ENCODE measurements around the gene MMP25.
"Not testable (repeated sequence)": the region's sequence is repeated elsewhere in the genome, so short reads cannot be mapped to it uniquely, and the experiment has no call there.

Gene MMP25

GRCh38 chr16:3055734-3056115 is 9.4 kb downstream of the MMP25 start:
- not testable (repeated sequence) for DNase-seq (ENCODE audit: low spot score)

GRCh38 chr16:3056336-3057180 is 10.2 kb downstream of the MMP25 start:
- no peak for DNase-seq (ENCODE audit: low spot score)

GRCh38 chr16:3057181-3058138 is 11.1 kb downstream of the MMP25 start:
- no peak for DNase-seq (ENCODE audit: low spot score)

GRCh38 chr16:3058139-3059030 is 12.0 kb downstream of the MMP25 start:
- DNase-seq (ENCODE audit: low spot score): no peak

- DNase-seq (ENCODE audit: low spot score): peak; percentile 77
Measured at GRCh38 chr16:3059041-3059722, 12.8 kb downstream of the MMP25 start.

GRCh38 chr16:3059723-3060242 is 13.4 kb downstream of the MMP25 start:
- no peak for DNase-seq (ENCODE audit: low spot score)

- no peak for DNase-seq (ENCODE audit: low spot score)
Measured at GRCh38 chr16:3060339-3061127, 14.2 kb downstream of the MMP25 start.

GRCh38 chr16:3062553-3062952 is 16.2 kb downstream of the MMP25 start:
- DNase-seq (ENCODE audit: low spot score): no peak

- no peak for DNase-seq (ENCODE audit: low spot score)
Measured at GRCh38 chr16:3063625-3064386, 17.4 kb downstream of the MMP25 start.

GRCh38 chr16:3065069-3065741 is 18.8 kb downstream of the MMP25 start, which contains the start of gene IL32:
IL32 (plus strand) TSS chr16:3065640; CDS start chr16:3065812, 172 bp downstream.
- DNase-seq (ENCODE audit: low spot score): no peak

GRCh38 chr16:3065742-3066439 is 19.5 kb downstream of the MMP25 start:
- no peak for DNase-seq (ENCODE audit: low spot score)

- DNase-seq (ENCODE audit: low spot score): no peak
Measured at GRCh38 chr16:3066440-3066748, 20.0 kb downstream of the MMP25 start.

GRCh38 chr16:3068487-3068886 is 22.1 kb downstream of the MMP25 start:
- DNase-seq (ENCODE audit: low spot score): no peak

GRCh38 chr16:3069146-3069545 is 22.8 kb downstream of the MMP25 start:
- DNase-seq (ENCODE audit: low spot score): not testable (repeated sequence)

GRCh38 chr16:3070608-3071111 is 24.3 kb downstream of the MMP25 start:
- no peak for DNase-seq (ENCODE audit: low spot score)

GRCh38 chr16:3071655-3072054 is 25.3 kb downstream of the MMP25 start:
- no peak for DNase-seq (ENCODE audit: low spot score)

- not testable (repeated sequence) for DNase-seq (ENCODE audit: low spot score)
Measured at GRCh38 chr16:3072148-3072547, 25.8 kb downstream of the MMP25 start.

Measured in hematopoietic multipotent progenitor cell treated with erythropoietin and hydrocortisone succinate and interleukin-3 and kit ligand, for 15 days (in vitro differentiated cells).